Stimulated activated CD4-positive, alpha-beta T cell treated with anti-CD3 and anti-CD28 coated beads, Interleukin-12 subunit alpha, Interleukin-12 subunit beta, amount 100 ng/mL, for 24 hours (primary cell): ENCODE results near the gene POLR2C.

Source experiments
- DNase-seq, 2 experiments: peaks; one replicate each; pipeline ENCODE4 v3.0.0-alpha.2; 2020; ENCODE audit warnings: low read depth in 2 of 2

POLR2C gene

DNA sequence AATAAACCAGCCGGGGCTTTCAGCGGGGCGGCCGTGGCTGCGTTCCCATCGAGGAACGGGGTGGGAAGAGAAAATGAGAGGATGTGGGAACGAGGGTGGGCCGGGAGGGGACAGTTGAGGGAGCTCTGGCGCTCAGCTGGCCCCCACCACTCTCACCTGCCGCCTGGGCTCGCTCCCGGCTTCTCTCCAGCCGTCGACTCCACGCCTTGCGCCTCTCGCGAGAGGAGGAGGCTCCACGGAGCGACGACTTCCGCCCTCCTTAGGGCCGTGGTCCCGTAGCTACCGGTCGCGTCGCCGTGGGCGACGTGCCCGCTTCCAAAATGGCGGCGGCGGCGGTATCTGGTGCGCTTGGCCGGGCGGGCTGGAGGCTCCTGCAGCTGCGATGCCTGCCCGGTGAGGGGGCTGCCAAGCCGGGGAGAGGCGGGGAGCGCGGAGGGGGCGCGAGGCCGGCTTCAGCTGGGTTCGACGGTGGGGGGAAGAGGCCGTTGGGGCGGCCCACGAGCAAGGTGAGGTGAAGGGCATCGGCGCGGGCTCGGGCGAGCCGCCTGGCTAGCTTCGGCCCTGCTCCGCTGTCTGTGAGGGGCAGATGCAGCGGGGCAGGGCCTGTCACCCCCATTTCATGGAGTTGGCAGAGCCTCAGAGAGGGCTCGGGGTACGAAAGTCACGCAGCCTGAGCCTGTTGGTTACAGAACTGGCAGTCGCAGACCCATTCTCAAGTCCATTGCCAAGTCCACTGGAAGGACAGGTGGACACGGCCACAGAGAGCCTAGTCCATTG lies 15.1 kb upstream of the POLR2C start, which contains the start of the genes CIAPIN1 and COQ9:
CIAPIN1 (minus strand) TSS at position 200 of the 777 bp plus-strand sequence. CDS start 6,457 bp downstream, outside the sequence.
COQ9 (plus strand) TSS at position 294 of the 777 bp plus-strand sequence; CDS start at position 321, 27 bp downstream.
- peak; percentile 82 to 86 for DNase-seq

GRCh38 chr16:57452021-57452420 lies 10.5 kb upstream of the POLR2C start:
- no peak for DNase-seq

GRCh38 chr16:57462978-57463362 lies 491 bp downstream of the POLR2C start:
- DNase-seq: no peak

DNA sequence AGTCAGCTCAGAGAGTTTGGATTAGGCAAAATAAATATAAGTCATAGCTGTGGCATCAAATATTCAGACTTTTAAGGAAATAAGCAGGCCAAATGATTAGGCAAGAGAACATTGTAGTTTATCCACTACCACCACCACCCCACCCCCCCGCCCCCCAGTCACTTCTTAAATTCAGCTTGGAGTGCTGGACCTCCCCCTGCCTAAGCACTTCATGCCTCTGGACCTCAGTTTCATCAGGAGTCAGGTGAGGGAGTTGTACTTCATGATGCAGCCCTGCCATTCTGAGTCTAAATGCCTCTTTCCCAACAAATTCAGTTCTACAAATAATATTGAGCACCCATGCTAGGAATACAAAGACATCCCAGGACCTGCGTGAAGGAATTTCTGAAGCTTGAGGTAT lies 2.0 kb downstream of the POLR2C start:
- no peak for DNase-seq

- no peak for DNase-seq
These were observed 5.9 kb downstream of the POLR2C start for GRCh38 chr16:57468346-57468745.

- no peak for DNase-seq
These were observed 6.6 kb downstream of the POLR2C start for GRCh38 chr16:57469046-57469445.

GRCh38 chr16:57469917-57470470 lies 7.5 kb downstream of the POLR2C start:
- no peak for DNase-seq

DNA sequence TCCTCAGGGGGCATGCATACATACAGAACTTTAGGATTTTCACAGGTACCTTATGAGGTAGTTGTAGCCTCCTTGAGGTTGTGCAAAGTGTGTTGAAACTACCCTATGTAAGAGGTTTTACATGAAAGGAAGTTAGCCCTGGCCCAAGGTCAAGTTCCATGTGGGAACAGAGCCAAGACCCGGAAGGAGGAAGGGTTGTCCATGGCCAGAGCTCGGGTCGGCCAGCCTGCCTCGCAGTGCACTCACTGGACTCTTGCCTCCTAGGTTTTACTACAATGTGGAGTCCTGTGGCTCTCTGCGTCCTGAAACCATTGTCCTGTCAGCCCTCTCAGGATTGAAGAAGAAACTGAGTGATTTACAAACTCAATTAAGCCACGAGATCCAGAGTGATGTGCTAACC lies 8.2 kb downstream of the POLR2C start:
- no peak for DNase-seq

GRCh38 chr16:57471209-57471608 lies 8.7 kb downstream of the POLR2C start:
- DNase-seq: no peak

DNA sequence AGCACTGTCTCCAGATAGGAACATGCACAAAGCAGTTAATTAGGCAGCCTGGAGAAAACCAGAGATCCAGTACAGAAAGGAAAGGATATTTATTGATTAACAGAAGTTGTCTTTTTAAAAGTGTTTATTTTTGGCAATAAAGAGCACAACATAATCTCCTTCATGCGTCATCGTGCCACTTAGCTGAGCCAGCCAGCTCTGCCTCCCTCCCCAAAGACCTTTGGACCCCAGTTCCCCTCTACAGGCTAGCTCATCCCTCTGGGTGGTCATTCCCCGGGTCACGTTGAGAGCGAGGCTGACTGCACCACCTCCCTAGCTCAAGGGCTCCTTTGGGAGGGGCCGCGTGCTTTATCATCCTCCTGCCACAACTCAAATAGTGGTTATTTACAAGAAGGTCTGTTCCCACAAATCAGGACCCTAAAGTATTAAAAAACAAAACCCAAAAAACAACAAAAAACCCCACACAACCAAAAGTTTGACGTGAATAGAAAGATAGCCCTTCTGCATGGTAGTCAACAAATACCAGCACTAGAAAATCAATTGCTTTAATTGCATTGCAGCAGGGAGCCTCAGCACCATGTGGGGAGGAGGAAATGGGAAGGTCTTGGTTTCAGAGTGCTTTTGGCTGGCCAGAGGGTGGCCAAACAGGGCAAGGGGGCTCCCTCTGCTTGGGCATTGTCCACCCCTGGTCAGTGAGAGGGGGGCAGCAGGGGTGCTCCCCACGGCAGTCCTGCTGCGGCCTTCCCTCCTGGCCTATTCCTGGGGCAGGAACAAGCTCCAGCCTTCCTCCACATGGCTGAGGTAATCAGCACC lies 9.6 kb downstream of the POLR2C start:
- DNase-seq: no peak

- no peak for DNase-seq
These were observed 10.2 kb downstream of the POLR2C start for GRCh38 chr16:57472665-57473060.

DNA sequence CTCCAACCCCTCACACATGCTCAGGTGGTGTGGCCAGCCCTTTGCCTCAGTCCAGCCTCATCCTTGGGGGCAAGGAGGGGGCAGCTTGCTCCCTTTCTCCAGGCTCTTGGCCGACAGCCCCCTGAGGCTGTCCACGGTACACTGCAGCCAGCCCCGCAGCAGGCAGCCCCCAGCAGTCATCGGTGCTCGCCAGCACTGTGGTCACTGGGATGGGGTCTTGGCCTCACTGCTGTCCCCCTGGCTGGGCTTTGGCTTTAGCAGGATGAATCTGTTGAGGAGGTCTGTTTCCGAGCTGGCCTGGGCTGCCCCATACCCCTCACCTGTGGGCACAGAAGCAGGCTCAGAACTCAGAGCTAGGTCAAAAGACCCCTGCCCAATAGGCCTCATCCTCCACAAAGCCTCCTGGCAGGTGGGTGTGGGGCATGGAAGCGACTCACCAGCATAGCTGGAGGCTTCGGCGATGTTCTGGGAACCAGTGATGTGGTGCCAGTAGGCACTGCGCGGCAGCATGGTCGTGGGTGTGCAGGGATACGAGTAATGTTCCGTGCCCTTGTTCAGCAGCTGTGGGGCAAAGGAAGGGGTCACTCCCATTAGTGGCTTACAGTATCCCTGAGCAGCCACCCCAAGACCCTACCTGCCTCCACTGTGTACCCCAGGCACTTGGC lies 10.8 kb downstream of the POLR2C start:
- DNase-seq: no peak

DNA sequence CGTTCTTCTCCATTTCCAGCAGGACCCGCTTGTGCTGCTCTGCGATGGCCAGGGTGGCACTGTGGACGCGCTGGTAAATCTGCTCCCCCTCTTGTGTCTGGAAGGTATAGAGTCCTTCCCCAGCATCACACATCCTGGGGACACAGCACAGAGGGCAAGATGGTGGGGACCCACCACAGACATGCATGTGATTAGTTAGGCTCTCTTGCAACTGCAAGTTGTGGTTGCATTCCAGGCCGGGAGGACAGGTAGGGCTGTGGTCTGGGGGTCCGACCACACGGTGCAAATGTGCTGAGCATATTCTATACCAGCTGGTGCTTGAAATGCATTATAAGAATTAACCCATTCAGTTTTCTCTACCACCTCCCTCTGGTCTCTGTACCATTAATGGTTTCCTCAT lies 11.4 kb downstream of the POLR2C start:
- no peak for DNase-seq

GRCh38 chr16:57474671-57475661 lies 12.5 kb downstream of the POLR2C start:
- no peak for DNase-seq

DNA sequence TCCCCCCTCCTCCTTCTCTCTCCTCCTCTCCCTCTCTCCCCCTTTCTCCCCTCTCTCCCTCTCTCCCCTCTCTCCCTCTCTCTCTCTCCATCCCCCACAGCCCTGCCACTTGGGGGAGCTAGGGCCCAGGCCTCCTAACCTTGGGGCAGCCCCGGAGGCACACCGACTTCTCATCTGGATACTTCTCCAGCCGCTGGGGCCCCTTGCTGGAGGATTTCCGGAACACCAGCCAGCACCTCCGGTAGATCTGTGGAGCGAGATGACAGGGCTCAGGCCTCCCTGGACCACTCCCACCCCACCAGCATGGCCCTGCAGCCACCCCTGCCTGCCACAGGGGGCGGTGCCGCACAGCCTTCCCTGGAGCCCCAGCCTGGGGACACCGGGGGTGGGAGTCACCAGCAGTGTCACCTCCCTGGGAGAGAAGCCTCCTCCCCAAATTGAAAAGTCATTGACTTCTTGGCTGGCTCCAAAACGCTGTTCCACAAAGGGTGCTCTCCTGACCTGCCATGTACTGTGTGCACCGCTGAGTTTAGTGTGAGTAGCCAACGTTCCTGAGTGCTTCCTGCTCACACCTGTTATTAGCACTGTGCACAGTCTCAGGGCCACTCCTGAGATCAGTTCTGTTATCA lies 13.3 kb downstream of the POLR2C start:
- peak; percentile 46 to 76 for DNase-seq

- DNase-seq: no peak
These were observed 14.3 kb downstream of the POLR2C start for GRCh38 chr16:57476546-57477410.

- DNase-seq: no peak
These were observed 15.2 kb downstream of the POLR2C start for GRCh38 chr16:57477531-57478202.

GRCh38 chr16:57478396-57479204 lies 16.1 kb downstream of the POLR2C start:
- no peak for DNase-seq
